ENCODE measurements around the gene STK25.

Gene STK25

DNA sequence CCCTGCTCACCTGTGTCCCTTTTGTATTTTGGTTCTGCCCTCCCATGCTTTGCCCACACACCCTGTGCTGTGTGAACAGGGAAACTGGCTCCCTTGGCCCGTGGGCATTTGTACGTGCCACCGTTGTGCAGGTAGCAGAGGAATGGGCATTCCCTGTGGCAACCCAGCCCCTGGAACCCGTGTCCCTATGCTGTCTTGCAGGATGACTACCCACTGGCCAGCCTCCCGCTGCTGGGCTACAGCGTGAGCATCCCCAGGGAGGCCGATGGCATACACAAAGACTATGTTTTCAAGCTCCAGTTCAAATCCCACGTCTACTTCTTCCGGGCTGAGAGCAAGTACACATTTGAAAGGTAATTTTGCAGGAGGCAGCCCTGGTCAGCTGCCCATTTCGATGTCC lies 15.3 kb downstream of the STK25 start:
- DNase-seq (ENCODE audit: low read depth): no peak

DNA sequence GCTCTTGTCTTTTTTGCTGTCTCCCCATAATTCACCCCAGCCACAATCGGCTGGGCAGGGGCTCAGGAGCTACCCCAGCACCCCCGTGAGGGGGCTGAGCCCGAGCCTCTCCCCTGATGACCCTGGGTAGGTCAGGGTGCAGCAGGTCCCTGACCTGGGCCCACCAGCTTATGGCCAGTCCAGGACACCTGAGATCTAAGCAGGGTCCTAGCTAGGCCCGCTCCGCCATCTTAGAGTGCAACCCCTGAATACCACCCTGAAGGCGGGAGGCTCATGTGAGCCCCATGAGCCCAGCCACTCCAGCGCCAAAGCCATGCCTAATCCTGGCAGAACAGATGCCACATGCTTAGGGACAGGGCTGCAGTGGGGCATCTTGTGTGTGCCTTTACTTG lies 16.2 kb downstream of the STK25 start:
- DNase-seq (ENCODE audit: low read depth): no peak

DNA sequence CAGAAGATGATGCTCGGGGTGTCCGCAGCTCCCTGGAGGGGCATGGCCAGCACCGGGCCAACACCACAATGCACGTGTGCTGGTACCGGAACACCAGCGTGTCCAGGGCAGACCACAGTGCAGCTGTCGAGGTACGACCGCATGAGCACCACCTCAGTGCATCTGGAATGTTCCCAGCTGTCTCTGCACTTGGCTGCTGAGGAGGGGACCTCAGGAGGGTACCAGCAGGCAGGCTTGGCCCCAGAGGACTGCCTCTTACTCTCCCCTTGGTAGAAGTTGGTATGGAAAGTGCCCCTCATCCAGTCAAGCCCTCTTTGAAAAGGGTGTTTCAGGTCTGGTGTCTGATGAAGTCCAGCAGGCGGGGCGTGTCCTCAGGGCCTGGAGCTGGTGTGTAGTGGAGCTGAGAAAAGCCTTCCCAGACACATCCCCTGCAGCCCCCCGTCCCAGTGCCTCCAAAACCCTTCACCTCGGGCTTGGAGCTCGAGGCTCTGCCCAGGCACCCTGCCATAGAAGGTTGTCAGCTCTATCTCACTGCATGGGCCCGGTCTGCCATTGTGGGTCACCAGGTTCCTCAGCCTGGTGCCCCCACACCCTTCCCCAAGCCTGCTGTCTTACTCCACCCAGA lies 16.7 kb downstream of the STK25 start:
- no peak for DNase-seq (ENCODE audit: low read depth)

DNA sequence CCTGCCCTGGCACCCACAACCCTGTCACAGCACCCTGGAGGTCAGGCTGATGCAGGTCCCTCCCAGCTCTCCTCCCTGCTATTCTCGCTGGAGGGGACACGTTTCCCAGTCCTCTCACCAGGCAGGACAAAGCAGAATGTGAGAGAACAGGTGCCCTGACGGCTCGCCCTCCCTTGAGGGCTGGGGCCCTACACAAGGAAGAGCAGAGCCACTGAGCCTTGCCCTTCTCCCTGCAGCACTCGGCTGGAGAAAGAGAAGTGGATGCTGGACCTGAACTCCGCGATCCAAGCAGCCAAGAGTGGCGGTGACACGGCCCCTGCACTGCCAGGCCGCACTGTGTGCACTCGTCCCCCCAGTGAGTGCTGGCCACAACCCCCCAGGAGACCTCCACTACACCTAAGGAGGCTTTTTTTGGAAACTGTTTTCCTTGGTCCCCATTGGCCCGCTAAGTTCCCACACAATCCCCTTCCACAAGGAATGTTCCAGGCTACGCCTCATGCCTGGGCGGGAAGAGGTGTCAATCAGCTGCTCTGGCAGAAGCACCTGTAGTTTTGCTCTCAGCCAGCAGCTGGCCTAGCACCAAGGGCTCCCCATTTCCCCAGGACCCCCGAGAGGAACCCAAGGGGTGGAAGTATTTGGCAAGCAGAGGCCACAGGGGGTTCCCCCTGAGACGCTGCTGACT lies 17.4 kb downstream of the STK25 start:
- no peak for DNase-seq (ENCODE audit: low read depth)

DNA sequence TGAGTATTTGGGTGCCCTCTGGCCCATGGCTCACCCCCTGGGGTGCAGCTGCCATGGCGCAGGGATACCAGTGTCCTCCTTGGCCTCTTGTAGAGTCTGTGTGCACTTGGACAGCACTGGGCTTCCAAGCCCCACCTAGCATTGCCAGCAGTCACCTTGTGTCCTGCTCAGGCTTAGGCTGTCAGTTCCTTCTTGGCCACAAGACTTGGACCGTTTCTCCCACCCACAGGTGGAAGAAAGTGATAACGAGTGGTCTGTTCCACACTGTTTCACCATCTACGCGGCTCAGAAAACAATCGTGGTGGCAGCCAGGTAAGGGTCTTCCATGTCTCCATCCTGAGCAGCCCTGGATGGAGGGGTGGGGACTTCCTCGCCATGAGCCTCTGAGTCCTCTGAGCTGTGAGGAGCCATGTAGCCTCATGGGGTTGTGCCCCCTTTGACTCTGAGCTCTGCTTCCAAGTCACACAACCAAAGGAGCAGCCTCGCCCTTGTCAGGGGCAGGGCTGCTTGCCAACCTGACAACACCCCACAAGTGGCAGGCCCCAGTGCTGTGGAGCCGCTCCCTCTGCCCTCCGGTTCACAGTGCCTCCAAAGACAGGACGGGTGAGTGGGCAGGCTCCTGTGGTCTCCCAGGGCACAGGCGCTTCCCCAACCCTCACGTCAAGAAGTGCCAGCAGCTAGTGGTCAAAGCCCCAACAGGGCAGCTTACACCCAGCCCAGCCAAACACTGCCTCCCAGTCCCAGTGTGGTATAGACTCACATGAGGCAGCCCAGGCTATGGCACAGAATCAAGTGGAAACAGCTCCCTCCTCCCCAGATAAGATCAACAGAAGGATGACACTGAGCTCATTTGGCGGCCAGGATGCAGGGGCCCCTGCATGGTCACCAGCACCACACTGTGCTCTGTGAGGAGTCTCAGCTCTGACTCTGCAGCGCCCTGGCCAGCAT lies 18.4 kb downstream of the STK25 start:
- no peak for DNase-seq (ENCODE audit: low read depth)

DNA sequence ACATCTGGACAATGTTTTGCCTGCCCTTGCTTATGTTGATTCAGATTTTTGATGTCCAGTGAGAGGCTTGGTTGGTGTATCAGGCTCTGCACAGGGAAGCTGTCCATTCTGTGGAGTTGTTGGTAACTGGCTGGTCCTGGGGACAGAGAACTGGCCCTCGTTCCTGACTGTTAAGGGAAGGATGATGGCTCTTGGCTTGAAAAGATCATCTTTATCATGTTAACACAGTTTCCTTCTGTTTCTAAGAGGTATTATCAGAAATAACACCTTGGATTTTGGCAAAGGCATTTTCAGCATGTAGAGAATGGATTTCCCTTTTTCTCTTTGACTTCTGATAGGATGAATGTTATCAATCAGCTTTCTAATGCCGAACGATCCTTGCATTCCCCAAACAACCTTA lies 19.3 kb downstream of the STK25 start:
- DNase-seq (ENCODE audit: low read depth): no peak

DNA sequence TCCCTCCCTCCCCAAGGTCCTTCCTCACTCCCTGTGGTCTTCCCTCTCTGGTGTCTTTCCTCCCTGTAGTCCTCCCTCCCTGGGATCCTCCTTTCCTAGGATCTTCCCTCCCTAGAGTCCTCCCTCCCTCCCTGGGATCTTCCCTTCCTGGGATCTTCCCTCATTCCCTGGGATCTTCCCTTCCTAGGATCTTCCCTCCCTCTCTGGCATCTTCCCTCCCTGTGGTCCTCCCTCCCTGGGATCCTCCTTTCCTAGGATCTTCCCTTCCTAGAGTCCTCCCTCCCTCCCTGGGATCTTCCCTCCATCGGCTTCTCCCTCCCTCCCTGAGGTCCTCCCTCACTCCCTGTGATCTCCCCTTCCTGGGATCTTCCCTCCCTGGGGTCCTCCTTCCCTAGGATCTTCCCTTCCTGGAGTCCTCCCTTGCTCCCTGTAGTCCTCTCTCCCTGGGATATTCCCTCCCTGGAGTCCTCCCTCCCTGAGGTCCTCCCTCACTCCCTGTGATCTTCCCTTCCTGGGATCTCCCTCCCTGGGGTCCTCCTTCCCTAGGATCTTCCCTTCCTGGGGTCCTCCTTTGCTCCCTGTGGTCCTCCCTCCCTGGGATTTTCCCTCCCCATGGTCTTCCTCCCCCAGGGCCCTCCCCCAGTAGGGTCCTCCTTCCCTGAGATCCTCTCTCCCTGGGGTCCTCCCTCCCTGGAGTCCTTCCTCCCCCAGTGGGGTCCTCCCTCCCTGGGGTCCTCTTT lies 23.0 kb downstream of the STK25 start:
- DNase-seq (ENCODE audit: low read depth): no peak

DNA sequence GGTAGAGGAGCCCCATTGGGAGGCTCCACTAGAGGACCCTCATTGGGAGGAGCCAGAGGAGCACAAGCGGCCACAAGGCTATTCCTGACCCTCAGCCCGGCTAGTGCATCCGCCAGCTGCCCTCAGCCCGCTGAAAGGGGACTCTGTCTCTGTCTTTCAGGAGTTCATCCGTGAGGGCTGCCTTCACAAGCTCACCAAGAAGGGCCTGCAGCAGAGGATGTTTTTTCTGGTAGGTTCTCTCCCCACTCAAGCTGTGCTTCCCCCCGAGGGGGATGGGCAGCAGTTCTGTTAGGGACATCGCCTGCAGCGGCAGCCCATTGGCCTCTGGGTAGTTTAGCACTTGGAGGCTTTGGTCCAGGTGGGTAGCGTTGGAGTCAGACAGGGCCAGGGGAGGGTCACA lies 25.1 kb downstream of the STK25 start:
- DNase-seq (ENCODE audit: low read depth): no peak

DNA sequence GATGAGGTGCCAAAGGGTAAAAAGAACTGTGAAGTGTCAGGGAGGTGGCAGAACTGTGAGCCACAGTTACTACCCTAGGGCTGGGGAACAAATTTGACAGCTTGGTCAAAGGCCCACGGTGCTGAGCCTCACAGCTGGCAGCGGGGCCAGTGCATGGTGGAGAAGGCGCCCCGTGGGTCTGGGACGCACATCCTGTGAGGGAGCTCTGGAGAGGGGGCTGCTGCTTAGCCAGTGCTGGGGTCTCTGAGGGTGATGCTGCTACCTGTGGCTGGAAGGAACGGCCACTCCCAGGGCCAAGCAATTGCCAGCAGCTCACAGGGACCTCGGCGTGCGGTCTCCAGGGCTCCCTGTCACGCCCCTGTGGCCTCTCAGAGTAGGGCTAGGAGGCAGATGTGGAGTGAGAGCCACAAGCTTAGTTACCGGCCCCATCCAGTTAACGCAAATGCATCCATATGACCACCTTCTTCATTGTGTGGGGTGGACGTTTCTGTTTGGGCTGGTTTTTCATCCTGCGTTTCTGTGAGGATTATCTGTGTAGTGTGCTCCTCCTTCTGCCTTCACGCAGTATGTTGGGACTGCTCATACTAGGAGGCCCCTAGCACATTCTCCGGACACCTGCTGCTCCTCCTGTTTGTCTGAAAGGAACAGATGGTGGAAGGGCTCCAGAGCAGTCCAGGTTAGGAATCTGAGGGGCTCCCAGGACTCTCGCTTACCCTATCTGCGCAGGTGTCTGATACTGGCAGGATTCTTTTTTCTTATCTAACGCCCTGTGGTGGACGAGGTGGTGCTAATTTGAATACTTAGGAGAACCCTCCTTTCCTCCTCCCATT lies 26.0 kb downstream of the STK25 start:
- DNase-seq (ENCODE audit: low read depth): no peak

DNA sequence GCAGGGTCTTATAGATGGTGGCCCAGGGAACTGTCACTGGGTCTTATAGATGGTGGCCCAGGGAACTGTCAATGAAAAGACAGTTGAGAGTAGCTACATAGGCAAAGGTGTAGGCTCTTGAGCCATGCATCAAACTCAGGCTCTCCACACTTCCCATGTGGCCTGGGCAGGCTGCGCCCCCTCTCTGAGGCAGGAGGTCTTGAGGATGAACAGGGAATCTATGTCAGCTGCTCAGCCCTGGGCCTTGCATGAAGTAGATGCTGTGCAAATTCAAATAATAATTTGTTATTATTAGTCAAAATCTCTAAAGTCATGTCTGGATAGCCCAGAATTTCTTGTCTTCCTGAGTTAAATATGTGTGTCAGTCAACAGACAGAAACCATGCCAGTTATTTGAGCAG lies 26.7 kb downstream of the STK25 start:
- no peak for DNase-seq (ENCODE audit: low read depth)

DNA sequence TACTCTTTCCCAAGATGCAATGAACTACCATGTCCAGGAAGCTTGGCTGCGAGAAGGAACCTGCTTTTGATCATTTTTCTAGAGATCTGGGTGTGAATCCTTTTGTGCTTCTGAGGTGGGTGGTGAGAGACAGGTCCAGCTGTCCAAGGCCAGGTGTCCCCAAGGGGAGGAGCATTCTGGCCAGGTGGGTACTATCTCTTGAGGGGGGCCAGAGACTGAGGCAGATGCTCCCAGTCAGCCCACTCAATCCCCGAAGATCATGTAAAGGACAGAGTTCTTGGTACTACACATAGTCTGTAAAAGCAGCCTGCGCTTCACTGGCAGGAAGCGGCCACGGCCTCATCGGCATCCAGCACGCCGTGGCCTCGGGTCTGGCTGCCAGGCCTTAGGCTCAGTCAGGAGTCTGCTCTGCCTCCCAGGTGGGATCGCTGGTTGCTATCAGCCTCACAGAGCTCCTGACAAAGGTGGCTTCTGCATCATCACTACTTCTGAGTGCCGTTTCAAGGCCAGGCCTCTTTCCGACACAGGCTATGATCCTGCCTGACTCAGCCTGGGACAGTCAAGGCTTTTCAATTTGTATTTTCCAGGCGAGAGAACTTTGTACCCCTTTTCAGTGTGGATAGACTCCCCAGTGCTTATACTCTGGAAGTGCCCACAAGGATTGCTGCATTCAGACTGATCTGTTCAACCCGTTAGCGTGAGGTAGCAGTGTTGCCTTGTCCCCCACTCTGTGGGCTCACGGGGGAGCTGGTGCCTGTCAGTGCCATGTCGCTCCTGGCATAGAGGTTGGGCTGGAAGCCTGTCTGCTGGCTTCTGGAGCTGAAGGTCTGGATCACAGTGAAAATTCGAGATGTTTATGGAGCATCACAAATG lies 29.1 kb downstream of the STK25 start:
- no peak for DNase-seq (ENCODE audit: low read depth)

DNA sequence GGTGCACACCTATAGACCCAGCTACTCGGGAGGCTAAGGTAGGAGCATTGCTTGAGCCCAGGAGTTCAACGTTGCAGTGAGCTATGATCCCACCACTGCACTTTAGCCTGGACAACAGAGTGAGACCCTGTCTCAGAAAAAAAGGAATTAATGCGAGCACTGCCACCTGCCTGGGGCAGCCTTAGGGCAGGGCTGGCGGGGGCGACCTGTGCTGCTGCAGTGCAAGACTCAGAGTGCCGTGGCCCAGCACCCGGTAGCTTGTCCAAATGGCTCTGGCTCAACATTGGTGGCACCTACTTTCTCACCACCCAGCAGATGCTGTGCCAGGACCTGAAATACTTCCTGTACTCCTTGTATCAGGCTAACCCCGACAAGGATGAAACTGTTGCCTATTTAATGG lies 30.2 kb downstream of the STK25 start:
- DNase-seq (ENCODE audit: low read depth): no peak

DNA sequence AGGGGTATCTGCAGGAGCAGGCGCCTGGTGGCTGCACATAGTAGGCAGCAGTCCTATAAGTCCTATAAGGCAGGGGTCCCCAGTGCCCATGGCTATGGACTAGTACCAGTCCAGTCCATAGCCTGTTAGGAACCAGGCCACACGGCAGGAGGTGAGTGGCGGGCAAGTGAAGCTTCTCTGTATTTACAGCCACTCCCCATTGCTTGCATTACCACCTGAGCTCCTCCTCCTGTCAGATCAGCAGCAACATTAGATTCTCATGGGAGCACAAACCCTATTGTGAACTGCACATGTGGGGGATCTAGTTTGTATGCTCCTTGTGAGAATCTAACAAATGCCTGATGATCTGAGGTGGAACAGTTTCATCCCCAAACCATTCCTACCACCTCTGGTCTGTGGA lies 33.1 kb downstream of the STK25 start:
- DNase-seq (ENCODE audit: low read depth): no peak

DNA sequence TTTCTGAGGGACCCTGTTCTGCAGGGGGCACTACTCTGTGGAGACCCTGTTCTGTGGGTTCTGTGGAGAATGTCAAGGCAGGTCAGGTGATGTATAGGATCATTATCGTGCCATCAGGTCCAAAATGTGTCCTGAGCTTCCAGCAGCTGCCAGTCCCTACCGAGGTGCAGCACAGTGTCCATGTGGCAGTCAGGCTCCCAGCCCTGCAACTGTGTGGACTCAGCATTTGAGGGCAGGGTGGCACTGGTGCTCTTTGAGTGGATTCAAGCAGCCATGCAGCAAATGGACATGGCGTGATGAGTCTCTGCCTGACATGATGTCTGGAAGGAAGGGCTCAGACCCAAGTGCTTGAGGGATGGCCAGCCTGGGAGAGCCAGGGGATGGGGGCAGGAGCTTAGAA lies 35.0 kb downstream of the STK25 start:
- no peak for DNase-seq (ENCODE audit: low read depth)

DNA sequence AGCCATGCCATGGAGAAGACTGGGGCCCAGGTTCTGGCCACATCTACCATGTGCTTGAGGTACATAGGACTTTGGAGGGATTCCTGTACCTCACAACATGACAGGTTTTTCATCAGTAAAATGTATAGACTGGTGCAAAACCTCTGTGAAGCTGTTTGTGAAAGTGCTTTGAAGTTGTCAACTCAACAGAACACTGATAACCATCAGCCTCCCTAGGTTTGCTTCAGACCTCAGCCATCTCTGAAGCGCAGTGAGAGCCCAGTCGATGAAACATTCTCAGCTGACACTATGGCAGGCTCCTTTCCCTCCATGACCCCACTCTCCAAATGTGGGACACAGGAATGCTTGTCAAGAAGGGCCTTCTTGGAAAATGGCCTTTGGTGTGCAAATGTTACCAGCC lies 38.6 kb downstream of the STK25 start:
- no peak for DNase-seq (ENCODE audit: low read depth)

DNA sequence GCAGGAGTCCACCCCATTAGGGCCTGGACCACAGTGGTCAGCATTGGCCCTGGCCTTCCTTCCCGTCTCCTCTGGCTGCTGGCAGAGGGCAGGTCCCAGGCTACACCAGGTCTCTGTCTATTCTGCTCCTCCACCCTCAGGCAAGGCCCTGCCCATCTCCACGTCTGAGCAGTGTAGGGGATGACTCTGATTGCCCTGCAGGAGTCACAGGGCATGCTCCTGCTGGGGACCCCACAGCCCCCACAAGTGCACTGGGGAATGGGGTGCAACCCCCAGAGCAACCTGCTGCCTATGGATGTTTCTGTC lies 40.0 kb downstream of the STK25 start:
- no peak for DNase-seq (ENCODE audit: low read depth)

DNA sequence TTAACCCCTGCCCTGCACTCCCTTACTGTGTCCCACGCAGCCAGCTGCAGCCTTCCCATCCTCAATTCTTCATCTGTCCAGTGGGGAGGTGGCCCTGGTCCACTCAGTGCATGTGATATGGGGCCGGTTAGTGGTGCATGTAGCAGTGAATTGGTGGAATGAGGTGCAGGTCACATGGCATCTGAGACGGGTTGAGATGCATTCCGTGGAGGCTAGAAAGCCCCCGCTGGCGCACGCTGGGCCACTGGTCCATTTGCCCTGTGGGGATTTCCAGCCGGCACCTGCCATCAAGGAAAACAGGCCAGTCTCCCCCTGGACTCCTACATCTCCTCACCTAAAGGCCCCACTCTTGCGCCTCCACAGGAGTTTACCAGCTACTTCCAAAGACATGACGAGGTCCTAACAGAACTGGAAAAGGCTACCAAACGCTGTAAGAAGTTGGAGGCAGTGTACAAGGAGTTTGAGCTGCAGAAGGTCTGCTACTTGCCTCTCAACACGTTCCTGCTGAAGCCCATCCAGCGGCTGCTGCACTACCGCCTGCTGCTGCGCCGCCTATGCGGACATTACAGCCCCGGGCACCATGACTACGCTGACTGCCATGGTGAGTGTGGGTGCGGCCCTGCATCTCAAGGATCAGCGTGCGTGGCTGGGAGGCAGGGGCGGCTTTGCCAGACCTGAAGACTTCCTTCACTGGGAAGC lies 40.5 kb downstream of the STK25 start:
- no peak for DNase-seq (ENCODE audit: low read depth)

DNA sequence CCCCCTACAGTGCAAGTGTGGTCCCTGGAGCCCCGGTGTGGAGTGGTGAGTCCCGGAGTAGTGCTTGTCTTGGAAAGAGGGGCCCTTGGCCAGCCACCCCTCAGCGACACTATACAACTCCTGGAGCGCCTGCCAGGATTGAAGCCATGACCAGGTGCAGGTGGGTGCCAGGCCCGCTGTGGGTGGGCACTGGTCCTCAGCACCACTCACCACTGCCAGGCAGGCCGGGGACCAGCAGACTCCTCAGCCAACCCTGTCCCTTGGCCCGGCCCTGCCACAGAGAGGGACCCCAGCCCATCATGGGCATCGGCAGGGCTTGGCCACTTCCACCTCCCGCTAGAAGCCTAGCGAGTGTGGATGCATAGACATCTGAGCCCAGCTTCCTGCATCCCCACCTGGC lies 42.2 kb downstream of the STK25 start:
- no peak for DNase-seq (ENCODE audit: low read depth)

DNA sequence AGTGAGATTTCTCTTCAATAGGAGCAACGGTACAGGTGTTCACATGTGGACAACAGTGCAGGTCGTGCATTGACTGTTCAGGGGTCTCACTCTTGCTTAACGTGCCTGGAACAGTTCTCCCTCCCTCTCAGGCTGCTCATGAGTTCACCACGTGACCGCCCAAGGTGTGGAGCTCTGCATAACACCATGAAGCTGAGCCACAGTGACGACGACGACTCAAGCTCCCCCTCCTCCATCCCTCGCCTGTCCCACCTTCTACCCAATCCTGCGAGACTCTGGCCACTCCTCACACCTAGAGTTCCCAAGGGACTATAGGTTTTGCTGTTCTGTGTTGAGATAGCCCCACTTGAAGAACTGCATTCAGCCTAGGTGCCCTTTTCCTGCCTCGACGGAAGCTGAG lies 42.8 kb downstream of the STK25 start:
- DNase-seq (ENCODE audit: low read depth): no peak

Data from activated T-cell treated with anti-CD3 and anti-CD28 coated beads for 1 hour (primary cell).